H1 (cell line): ENCODE results near the gene GPR34. TPM values are rescaled to one million over a fixed set of nuclear protein-coding genes. Genes with fewer than 3 reads are reported as not detected.

ENCODE experiments used
- ATF2 ChIP-seq: IDR thresholded peaks from 2 replicates; pipeline ENCODE4 v1.6.1; 2012; ENCODE audit warnings: low read length, inconsistent platforms
- BCL11A ChIP-seq, 2 experiments: IDR thresholded peaks; one replicate each; pipeline ENCODE4 v1.6.1; 2011; ENCODE audit warnings: low read depth in 2 of 2, low read length in 2 of 2, mild to moderate bottlenecking in 2 of 2
- HDAC2 ChIP-seq, 2 experiments: fragments of 300-600 bp in 1 of 2; sonication (generic) in 1 of 2; IDR thresholded peaks; 2 replicates each; pipeline ENCODE4 v1.6.1; 2011 to 2012; ENCODE audit warnings: low read depth in 2 of 2, low read length in 2 of 2, mild to moderate bottlenecking in 2 of 2, moderate library complexity in 2 of 2, borderline replicate concordance in 1 of 2, inconsistent platforms in 1 of 2
- POLR2A ChIP-seq, 2 experiments: IDR thresholded peaks; 1 replicate in 1 of 2; 2 replicates in 1 of 2; pipeline ENCODE4 v1.6.1; 2011; ENCODE audit warnings: low read depth in 2 of 2, low read length in 2 of 2, mild to moderate bottlenecking in 2 of 2; ENCODE audit errors: control extremely low read depth in 1 of 2
- POLR2AphosphoS5 ChIP-seq: IDR thresholded peaks from 2 replicates; pipeline ENCODE4 v1.6.1; 2011; ENCODE audit warnings: low read depth, low read length
- SAP30 ChIP-seq: fragments of 300-600 bp; sonication (generic); IDR thresholded peaks from 2 replicates; pipeline ENCODE4 v1.7.1; 2012; ENCODE audit warnings: low read length, moderate library complexity, mild to moderate bottlenecking, inconsistent platforms; ENCODE audit not compliant: insufficient read depth, insufficient replicate concordance
- SIX5 ChIP-seq: IDR thresholded peaks from 2 replicates; pipeline ENCODE4 v1.6.1; 2011; ENCODE audit warnings: mild to moderate bottlenecking, low read depth, low read length
- TAF7 ChIP-seq: optimal IDR thresholded peaks from 2 replicates; pipeline ENCODE3; 2011; ENCODE audit warnings: low read depth, mild to moderate bottlenecking, inconsistent platforms, low read length, moderate library complexity, borderline replicate concordance
- TCF12 ChIP-seq: IDR thresholded peaks from 2 replicates; pipeline ENCODE4 v1.6.1; 2011; ENCODE audit warnings: low read depth, mild to moderate bottlenecking, low read length
- polyA plus RNA-seq, 7 experiments: library from polyadenylated mRNA; depleted of rRNA in 3 of 7; stranded (reverse) in 5 of 7; unstranded in 2 of 7; fragments of >200 nt in 5 of 7; fragments of 200-250 nt in 2 of 7; gene quantifications; 1 replicate in 5 of 7; 2 replicates in 1 of 7; 4 replicates in 1 of 7; pipeline versions ENCODE4 v1.2.1 to v1.2.3, GENCODE V29; 2011 to 2013; ENCODE audit warnings: missing spikeins in 2 of 7, mixed read lengths in 2 of 7
- total RNA-seq: library from RNA; stranded (reverse); fragmentation: NEBNext Ultra II Directional; extraction: Animal tissue kit (Norgen Biotek cat#: 25700); gene quantifications from 2 replicates; pipeline ENCODE4 v1.2.1, GENCODE V29; 2021

Gene GPR34
- total and polyA plus RNA-seq, 2 of the 8 experiments (the other 6 are each of a cell fraction or from before 2014, with no cell fraction given): not detected

GRCh38 chrX:41721590-41721989 lies 32.8 kb downstream of the GPR34 start (continued):
- TF ChIP-seq HDAC2 (IDR thresholded peaks at IDR 0.05; ENCODE audit: borderline replicate concordance in 1 of 2, low read depth in 2 of 2, low read length in 2 of 2) (no peak), TCF12 (no peak), POLR2AphosphoS5 (no peak), SIX5 (no peak), SAP30 (no peak), TAF7 (no peak), ATF2 (no peak), POLR2A (IDR thresholded peaks at IDR 0.05; ENCODE audit: control extremely low read depth in 1 of 2, low read depth in 2 of 2, low read length in 2 of 2) (no peak), BCL11A (IDR thresholded peaks at IDR 0.05; ENCODE audit: low read depth in 2 of 2, low read length in 2 of 2) (no peak)
